Retinal pigment epithelial cell (primary cell): ENCODE results near the gene ADGRE2.

ENCODE experiments used
- DNase-seq: peaks from one replicate; pipeline ENCODE4 v3.0.0-alpha.2; 2010; ENCODE audit warnings: low read depth
- H3K4me3 ChIP-seq: 2 replicates; pipeline ENCODE4 v1.5.1; 2011; ENCODE audit warnings: mild to moderate bottlenecking, low read length, control low read depth, moderate library complexity
- TF ChIP-seq, protein P1 (sequence below): conservative IDR thresholded peaks from 2 replicates; pipeline ENCODE4 v1.5.1; 2011; ENCODE audit warnings: low read depth, low read length, control low read depth, inconsistent platforms

ADGRE2 gene

DNA sequence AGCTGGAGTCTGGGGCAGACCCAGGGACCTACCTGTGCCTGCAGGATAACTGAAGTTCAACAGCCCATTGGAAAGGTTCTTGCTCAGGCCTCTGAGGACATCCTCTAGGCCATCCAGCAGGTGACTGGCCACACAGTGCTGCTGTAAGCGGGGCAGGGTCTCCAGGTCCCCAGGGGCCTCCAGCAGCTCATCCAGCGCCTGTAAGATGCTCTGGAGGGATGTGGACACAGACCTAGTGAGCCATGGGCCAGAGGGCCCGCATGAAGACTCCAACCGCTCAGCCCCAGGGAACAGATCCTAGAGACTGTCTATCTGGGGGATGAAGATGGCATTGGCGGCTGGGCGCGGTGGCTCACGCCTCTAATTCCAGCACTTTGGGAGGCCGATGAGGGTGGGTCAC lies 14.0 kb downstream of the ADGRE2 start:
- no peak overlapping the region for H3K4me3 ChIP-seq
- TF ChIP-seq, protein P1, sequence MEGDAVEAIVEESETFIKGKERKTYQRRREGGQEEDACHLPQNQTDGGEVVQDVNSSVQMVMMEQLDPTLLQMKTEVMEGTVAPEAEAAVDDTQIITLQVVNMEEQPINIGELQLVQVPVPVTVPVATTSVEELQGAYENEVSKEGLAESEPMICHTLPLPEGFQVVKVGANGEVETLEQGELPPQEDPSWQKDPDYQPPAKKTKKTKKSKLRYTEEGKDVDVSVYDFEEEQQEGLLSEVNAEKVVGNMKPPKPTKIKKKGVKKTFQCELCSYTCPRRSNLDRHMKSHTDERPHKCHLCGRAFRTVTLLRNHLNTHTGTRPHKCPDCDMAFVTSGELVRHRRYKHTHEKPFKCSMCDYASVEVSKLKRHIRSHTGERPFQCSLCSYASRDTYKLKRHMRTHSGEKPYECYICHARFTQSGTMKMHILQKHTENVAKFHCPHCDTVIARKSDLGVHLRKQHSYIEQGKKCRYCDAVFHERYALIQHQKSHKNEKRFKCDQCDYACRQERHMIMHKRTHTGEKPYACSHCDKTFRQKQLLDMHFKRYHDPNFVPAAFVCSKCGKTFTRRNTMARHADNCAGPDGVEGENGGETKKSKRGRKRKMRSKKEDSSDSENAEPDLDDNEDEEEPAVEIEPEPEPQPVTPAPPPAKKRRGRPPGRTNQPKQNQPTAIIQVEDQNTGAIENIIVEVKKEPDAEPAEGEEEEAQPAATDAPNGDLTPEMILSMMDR: no peak
- DNase-seq: no peak

DNA sequence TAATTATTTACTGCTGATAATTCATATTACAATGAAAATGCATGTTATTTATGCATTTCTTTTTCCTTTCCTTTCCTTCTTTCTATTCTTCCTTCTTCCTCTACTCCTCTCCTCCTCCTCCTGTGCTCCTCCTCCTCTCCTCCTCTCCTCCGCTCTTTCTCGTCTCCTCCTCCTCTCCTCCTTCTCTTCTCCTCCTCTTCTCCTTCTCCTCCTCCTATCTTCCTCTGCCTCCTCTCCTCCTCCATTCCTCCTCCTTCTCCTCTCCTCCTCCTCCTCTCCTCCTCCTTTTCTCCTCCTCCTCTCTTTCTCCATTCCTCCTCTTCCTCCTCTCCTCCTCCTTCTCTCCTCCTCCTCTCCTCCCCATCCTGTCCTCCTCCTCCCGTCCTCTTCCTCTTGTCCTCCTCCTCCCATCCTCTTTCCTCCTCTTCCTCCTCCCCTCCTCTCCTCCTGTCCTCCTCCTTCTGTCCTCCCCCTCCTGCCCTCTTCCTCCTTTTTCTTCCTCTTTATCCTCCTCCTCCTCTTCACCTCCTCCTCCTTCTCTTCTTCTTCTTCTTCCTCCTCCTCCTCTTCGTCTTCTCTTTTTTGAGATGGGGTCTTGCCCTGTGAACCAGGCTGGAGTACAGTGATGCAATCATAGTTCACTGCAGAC lies 14.7 kb downstream of the ADGRE2 start:
- no peak overlapping the region for H3K4me3 ChIP-seq
- TF ChIP-seq, protein P1: no peak
- no peak for DNase-seq

DNA sequence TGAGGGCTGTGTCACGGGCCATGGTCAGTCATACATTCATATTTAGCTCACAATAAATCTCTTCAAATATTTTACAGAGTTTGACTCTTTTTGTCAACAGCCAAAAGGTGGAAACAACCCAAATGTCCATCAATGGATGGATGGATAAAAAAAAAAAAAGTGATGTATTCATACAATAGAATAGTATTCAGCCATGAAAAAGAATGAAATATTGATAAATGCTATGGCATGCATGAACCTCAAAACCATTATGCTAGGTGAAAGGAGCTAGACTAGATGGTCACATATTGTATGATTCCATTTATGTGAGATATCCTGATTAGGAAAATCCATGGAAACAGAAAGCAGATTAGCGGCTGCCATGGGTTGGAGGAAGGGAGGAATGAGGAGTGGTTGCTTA lies 16.2 kb downstream of the ADGRE2 start:
- DNase-seq: no peak
- H3K4me3 ChIP-seq: no peak overlapping the region
- TF ChIP-seq, protein P1: no peak

- H3K4me3 ChIP-seq: no peak overlapping the region
- TF ChIP-seq, protein P1: no peak
- DNase-seq: no peak
Observed at GRCh38 chr19:14761607-14762006, 16.8 kb downstream of the ADGRE2 start.

- H3K4me3 ChIP-seq: no peak overlapping the region
- no peak for DNase-seq
- TF ChIP-seq, protein P1: no peak
Observed at GRCh38 chr19:14758816-14759215, 19.5 kb downstream of the ADGRE2 start.

DNA sequence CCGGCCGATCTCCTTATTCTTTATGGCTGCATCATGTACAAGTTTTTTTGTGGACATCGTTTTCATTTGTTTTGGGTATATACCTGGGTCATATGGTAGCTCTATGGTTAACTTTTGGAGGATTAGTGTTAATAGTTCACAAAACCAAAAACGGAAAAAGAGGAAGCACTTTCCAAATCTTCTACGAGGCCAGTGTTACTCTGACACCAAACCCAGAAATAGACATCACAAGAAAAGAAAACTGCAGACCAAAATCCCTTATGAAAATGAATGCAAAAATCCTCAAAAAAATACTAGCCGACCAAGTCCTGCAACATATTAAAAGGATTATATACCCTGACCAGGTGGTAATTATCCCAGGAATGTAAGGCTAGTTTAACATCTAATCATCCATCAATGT lies 29.8 kb downstream of the ADGRE2 start:
- TF ChIP-seq, protein P1: no peak
- DNase-seq: no peak
- no peak overlapping the region for H3K4me3 ChIP-seq

DNA sequence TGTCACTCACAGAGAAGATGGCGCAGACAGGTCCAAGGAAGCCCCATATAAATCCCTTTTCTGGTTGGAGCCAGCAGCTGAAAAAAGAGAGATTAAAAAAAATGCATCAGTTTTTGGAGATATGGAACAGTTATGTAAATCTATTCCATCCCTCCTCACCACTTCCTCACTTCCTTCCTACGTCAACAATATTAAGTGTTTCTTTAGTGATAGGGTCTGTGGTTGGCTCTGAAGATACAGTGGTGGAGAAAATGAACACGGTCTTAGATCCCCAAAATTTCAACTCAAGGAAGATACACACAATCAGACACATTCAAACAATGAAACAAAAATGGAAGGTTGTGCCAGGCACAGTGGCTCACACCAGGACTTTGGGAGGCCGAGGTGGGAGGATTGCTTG lies 31.5 kb downstream of the ADGRE2 start:
- TF ChIP-seq, protein P1: no peak
- no peak for DNase-seq
- H3K4me3 ChIP-seq: no peak overlapping the region
